ENCODE measurements around the gene PCDHB11.

DNA sequence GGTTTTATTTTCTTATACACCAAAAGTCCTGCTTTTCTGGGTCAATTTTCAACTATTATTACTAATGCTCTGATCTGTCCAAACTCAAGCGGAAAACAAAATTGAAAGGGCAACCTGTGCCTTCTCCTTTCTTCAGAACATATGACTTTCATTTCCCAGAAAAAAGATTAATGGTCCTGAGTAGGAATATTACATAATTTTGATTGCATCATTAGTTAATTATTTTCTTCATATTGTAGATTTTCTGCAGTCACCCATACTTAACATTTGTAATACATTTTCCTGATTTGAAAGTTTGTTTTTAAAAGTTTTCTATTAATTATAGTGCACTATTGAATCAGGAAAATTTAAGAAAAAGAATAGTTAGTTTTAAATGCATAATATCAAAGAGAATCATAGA is 23.5 kb upstream of the PCDHB11 start:
- no peak for TF ChIP-seq POLR2A (IDR thresholded peaks at IDR 0.05)
- no peak for TF ChIP-seq POLR2AphosphoS5 (IDR thresholded peaks at IDR 0.05)
- TF ChIP-seq EP300 (IDR thresholded peaks at IDR 0.05), result no peak

Measured in upper lobe of left lung (tissue), 4 donors.